Stimulated activated CD4-positive, alpha-beta T cell treated with anti-CD3 and anti-CD28 coated beads, Interleukin-1b, Interleukin-23, amount 100 ng/mL, for 1 hour (primary cell): ENCODE results near the gene NFIA.

ENCODE experiments used
- DNase-seq, 2 donors: peaks; one replicate each; pipeline ENCODE4 v3.0.0-alpha.2; 2020; ENCODE audit warnings: low read depth in 2 of 2

NFIA gene

DNA sequence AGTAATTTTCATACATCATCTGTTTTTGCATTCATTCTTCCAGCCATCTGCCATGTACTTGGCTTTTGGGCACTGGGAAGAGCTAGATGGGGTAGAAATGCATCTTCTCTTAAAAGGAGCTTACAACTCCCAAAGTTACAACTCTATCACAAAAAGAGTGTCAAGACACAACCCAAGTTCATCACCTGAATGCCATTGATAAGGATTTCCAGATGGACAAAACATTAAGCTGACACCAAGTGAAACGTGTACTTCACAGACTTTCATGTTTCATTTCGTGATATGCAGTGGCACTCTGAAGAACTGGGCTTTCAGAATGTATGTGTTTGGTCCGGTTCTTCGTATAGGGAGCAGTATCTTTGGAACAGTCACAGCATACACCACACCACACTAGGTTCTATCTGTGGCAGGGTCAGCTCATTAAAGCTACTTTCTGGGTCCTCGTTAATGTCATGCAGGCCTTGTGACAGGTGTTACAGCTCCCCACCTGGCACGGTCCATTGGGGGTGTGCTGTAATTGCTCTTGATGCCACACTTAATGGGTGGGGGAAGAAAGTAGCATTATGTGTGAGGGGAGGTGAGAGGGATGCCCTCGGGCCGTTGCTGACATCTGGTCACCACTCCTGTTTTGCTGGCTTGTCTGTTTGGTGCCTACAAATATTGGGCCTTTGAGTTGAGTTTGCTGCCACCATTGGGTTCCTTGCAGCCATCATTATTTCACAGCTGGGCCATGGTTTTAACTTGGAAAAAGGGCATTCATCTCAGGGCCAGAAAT is 164.9 kb downstream of the NFIA start:
- no peak for DNase-seq

GRCh38 chr1:61247881-61248752 is 165.8 kb downstream of the NFIA start:
- DNase-seq: no peak

DNA sequence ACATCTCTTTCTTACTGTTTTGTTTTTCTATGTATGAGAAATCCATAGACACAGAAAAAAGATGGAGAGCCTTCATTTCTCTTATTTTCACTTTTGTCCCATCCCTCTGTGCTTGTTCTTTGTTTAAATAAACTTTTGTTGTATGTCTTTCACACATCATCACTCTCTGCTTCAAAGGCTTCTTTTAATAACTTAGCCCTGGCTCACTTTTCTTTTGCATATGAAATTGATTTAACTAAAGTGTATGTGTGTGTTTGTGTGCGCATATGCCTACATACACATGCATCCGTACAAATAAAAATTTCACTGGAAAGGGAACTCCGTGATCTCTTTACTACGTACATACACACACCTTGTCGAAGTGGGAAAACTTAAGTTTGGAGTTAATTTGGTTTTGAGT is 168.6 kb downstream of the NFIA start:
- DNase-seq: no peak

- no peak for DNase-seq
Measured at GRCh38 chr1:61253059-61253735, 170.8 kb downstream of the NFIA start.

GRCh38 chr1:61253912-61254633 is 171.7 kb downstream of the NFIA start:
- DNase-seq: no peak

DNA sequence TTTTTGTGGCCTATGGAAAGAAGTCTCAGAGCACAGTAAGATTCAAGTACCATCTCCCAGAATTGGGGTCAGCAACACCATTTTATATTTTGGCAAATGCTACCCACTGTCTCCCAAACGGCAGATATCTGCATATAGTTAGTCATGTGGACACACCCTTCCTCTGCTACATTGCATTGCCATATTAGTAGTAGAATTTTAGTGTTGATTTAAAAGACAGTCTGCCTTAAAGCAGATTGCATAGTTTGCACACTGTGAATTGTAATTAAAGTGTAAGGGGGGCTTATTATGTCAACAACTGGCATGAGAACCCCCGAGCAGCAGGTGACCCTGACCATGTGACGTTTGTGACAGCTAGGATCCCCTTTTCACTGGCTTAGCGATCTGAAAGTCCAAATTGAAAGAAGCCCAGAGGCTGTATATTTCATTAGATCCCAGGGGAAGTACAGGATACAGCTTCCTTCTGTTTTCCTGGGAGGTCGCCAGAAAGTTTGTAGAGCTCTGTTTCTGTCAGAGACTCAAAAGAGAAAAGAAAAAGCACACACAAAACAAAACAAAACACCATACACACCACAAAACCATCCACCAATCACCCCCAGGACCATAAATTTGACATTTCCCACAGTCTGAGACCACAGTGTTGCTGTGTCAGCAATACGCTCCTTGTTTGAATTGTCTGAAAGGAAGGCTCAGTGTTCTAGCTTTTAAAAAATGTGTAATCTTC is 172.4 kb downstream of the NFIA start:
- no peak for DNase-seq

GRCh38 chr1:61255358-61255703 is 173.0 kb downstream of the NFIA start:
- DNase-seq: no peak

GRCh38 chr1:61259379-61260148 is 177.2 kb downstream of the NFIA start:
- no peak for DNase-seq

DNA sequence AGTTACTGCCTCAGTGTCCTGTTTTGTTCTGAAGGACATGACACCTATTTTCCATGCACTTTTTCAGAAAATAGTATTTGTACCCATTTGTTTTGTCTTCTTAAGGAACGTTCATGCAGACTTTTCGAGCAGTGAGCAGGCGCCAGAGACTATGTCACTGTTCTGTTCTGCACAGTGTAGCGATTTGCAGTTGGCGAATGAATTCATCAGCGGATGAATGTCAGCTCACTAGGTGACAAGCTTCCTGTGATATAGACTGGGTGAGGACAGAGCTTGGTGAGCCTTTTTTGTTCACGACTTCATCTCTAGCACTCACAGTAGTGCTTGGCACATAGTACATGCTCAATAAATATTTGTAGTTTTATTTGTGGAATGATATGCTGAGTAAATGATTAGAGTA is 177.8 kb downstream of the NFIA start:
- no peak for DNase-seq

GRCh38 chr1:61261595-61261994 is 179.2 kb downstream of the NFIA start:
- no peak for DNase-seq

DNA sequence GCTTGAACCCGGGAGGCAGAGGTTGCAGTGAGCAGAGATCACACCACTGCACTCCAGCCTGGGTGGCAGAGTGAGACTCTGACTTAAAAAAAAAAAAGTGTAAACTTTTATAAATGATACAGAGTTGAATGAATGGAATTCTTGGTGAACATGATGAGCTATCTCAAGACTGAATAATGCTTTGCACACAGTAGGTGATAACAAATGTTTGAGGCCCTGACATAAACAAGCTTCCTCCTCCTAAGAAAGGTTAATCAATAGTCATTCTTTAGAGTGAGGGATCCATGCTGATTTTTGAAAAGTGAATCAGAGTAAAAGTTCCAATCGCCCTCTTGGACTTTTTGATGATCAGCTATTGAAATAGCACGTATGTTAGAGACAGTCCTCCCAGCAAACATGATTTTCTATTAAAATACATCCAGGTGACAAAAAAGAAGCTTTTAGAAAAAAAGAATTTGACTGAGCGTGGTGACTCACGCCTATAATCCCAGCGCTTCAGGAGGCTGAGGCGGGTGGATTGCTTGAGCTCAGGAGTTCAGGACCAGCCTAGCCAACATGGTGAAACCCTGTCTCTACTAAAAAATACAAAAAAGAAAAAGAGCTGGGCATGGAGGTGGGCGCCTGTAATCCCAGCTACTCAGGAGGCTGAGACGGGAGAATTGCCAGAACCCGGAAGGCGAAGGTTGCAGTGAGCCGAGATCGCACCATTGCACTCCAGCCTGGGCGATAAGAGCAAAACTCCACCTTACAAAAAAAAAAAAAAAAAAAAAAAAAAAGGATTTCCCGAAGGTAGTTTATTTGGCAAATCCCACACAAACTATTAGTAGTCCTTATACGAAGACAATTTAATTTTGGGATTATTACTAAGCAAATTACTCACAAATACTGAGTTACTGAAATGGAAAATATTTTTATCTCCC is 181.8 kb downstream of the NFIA start:
- DNase-seq: no peak

DNA sequence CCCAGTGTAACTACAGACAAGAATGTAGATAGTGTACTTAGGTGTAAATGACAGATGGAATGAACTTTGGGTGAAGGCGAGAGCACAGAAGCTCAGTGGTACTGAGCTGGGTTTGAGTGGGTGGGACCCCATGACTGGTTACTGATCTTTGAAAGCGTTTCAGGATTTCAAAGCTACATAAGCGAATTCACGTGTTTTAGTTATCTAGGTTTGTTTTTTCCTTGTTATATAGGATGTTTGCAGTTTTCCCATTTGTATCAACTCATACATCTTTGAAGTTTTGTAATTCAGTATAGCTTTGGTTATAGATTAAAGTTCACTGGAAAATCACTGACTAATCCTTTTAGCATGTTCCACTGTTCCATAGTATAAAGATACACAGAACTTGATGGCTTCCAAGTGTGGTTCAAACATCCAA is 182.5 kb downstream of the NFIA start:
- DNase-seq: no peak

DNA sequence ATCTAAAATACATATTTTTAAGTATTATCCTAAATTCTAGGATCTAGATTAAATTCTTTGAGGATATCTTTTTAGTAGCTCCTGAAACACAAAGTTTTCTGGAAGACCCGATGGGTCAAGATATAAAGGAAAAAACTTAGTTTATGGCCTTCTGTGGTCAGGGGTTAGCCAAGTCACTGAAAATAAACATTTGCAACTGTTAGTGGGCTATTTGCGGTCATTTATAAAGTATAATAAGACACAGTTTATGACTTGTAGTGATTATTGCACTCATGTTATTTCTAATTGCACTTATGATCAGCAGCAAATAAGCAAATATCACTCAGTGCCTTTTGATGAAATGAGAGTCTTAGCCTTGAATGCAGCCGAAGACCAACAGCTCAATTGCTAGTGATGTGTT is 183.3 kb downstream of the NFIA start:
- DNase-seq: no peak

DNA sequence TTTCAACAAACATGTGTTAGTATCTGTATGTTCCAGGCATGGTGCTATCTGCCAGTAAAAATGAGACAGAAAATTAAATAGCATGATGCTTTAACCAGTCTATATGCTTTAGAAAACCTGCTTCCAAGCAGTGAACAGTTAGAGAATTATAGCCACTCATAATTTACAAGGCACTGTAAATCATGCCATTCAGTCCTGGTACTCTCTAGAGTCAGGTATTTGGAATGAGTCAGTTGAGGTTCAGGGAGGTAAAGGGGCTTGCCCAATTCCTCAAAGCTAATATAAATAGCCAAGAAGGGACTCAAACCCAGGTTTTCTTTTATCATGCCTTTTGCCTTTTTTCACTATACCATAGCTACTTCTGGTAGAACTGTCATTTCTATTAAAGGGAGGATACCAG is 184.4 kb downstream of the NFIA start:
- DNase-seq: no peak

- no peak for DNase-seq
Measured at GRCh38 chr1:61268546-61269240, 186.3 kb downstream of the NFIA start.

- DNase-seq: no peak
Measured at GRCh38 chr1:61269602-61270001, 187.2 kb downstream of the NFIA start.

DNA sequence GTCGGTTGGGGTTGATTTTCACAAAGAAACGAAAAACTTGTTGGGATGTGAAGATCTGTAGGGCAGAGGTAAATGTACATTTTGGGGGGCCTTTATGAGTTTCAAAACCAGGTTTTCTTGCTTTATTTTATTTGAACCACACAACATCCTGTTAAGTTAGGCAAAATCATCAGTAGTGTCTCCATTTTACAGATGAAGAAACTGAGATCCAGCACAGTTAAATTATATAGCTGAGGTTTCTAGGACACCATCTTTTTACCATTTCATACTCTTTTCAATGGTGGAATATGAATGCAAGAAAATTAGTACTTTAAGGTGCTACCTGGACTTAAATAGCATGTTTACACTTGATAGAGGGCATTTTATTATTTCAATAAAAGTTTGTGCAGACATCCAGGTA is 187.7 kb downstream of the NFIA start:
- DNase-seq: no peak

GRCh38 chr1:61270761-61271411 is 188.5 kb downstream of the NFIA start:
- no peak for DNase-seq
